CD4-positive, alpha-beta T cell (primary cell): ENCODE measurements around the gene SEMA6B. TPM values are rescaled to one million over a fixed set of nuclear protein-coding genes. Genes with fewer than 3 reads are reported as not detected.

Source experiments
- ATAC-seq: fragments of 200-7000 bp; cut with Tn5 transposase; one replicate; pipeline ENCODE4 v1.10.0; 2022; ENCODE audit warnings: mild to moderate bottlenecking; ENCODE audit not compliant: poor library complexity
- CTCF ChIA-PET: fragments of 350-600 bp; sonication (Branson Sonifier 250); formaldehyde crosslinking; loops from one replicate; lab custom pipeline; 2021; ENCODE audit warnings: antibody characterized with exemption, inconsistent platforms; lab: Charles Lee
- POLR2A ChIA-PET: fragments of 350-600 bp; sonication (Branson Sonifier 250); formaldehyde crosslinking; loops from one replicate; lab custom pipeline; 2021; ENCODE audit warnings: antibody characterized with exemption, inconsistent platforms; lab: Charles Lee
- DNase-seq, 14 experiments: peaks; one replicate each; pipeline ENCODE4 v3.0.0-alpha.2; 2013 to 2020; ENCODE audit warnings: mixed read lengths in 2 of 14
- H3K27ac ChIP-seq, 2 donors: one replicate each; pipeline versions ENCODE4 v1.5.1 to v1.7.0; 2013; ENCODE audit warnings: low read length in 2 of 2, low read depth in 1 of 2, mild to moderate bottlenecking in 1 of 2
- H3K27me3 ChIP-seq, 2 experiments: 1 replicate in 1 of 2; 2 replicates in 1 of 2; pipeline versions ENCODE4 v1.6.1 to v1.7.0; 2013; ENCODE audit warnings: low read length in 2 of 2, control low read depth in 1 of 2, mild to moderate bottlenecking in 1 of 2, moderate library complexity in 1 of 2; ENCODE audit not compliant: insufficient read depth in 2 of 2, control insufficient read depth in 1 of 2
- H3K36me3 ChIP-seq: one replicate; pipeline ENCODE4 v1.6.1; 2013; ENCODE audit warnings: low read length, control low read depth; ENCODE audit not compliant: insufficient read depth
- H3K4me1 ChIP-seq: one replicate; pipeline ENCODE4 v1.6.1; 2013; ENCODE audit warnings: low read length, control low read depth; ENCODE audit not compliant: insufficient read depth
- H3K4me3 ChIP-seq: one replicate; pipeline ENCODE4 v1.5.1; 2013; ENCODE audit warnings: mild to moderate bottlenecking, low read length, moderate library complexity
- H3K9me3 ChIP-seq, 2 experiments: 1 replicate in 1 of 2; 2 replicates in 1 of 2; pipeline versions ENCODE4 v1.6.1 to v1.7.0; 2013; ENCODE audit warnings: low read length in 2 of 2, mild to moderate bottlenecking in 2 of 2, control low read depth in 1 of 2, moderate library complexity in 1 of 2; ENCODE audit not compliant: control insufficient read depth in 1 of 2, insufficient read depth in 1 of 2
- H3K27ac Mint-ChIP-seq: one replicate; pipeline ENCODE4 v1.8.0; 2020; ENCODE audit warnings: mixed read lengths
- H3K27me3 Mint-ChIP-seq: one replicate; pipeline ENCODE4 v1.8.0; 2021; ENCODE audit warnings: mixed read lengths
- H3K36me3 Mint-ChIP-seq: one replicate; pipeline ENCODE4 v1.8.0; 2021; ENCODE audit warnings: low read depth, mixed read lengths
- H3K4me1 Mint-ChIP-seq: one replicate; pipeline ENCODE4 v1.8.0; 2021; ENCODE audit warnings: low read depth, mixed read lengths
- H3K4me3 Mint-ChIP-seq: one replicate; pipeline ENCODE4 v1.8.0; 2020; ENCODE audit warnings: mild to moderate bottlenecking, mixed read lengths
- H3K9me3 Mint-ChIP-seq: one replicate; pipeline ENCODE4 v1.8.0; 2020; ENCODE audit warnings: mixed read lengths
- CTCF ChIP-seq: fragments of 200-600 bp; IDR thresholded peaks from one replicate; pipeline ENCODE4 v1.8.0; 2022; ENCODE audit warnings: antibody characterized with exemption, mild to moderate bottlenecking
- intact Hi-C, 2 experiments: fragments of 100-400 bp; cut with DNase I in 1 of 2; cut with micrococcal nuclease in 1 of 2; formaldehyde crosslinking; loops; one replicate each; pipeline versions ENCODE4 v1.15.1 to v1.9.0; 2023 to 2025; cut with DNase I, micrococcal nuclease
- total RNA-seq, 174 experiments: library from RNA in 2 of 174; stranded (reverse) in 2 of 174; gene quantifications; one replicate each; pipeline ENCODE4 v1.2.3 and lab custom pipeline; 2021 to 2026

The SEMA6B gene
- total RNA-seq, 2 experiments from 2014 or later: 0.14 to 0.17 TPM

- H3K9me3 ChIP-seq: no peaks in the 10 kb centered on the region
- Mint-ChIP-seq H3K4me1 (no peaks in the 10 kb centered on the region), H3K27me3 (no peaks in the 10 kb centered on the region), H3K9me3 (no peaks in the 10 kb centered on the region), H3K36me3 (no peaks in the 10 kb centered on the region), H3K4me3 (no peak overlapping the region), H3K27ac (no peak overlapping the region)
- no peak overlapping the region for H3K27ac ChIP-seq
- ChIA-PET POLR2A (interaction anchor here (0.7 kb wide), 1 partner anchor 10 kb away, joined by 3 read pairs; the partner anchor contains the start of gene PLIN5), CTCF (interaction anchor here (0.6 to 1.3 kb wide), 6 partner anchors 9 to 424 kb away, joined by 3 to 7 read pairs (median 4); partner anchors contain the start of genes PLIN5 and YJU2)
- intact Hi-C loops: loop anchor here (2.0 to 5.0 kb wide), 2 partner anchors 259 to 278 kb away; partner anchors contain the start of gene YJU2 (in 1 of the 2)
- no peak for TF ChIP-seq CTCF
- ATAC-seq (no peak), DNase-seq (no peak)
- no peaks in the 10 kb centered on the region for H3K36me3 ChIP-seq
- H3K27me3 ChIP-seq: no peaks in the 10 kb centered on the region
- no peak overlapping the region for H3K4me3 ChIP-seq
- H3K4me1 ChIP-seq: no peaks in the 10 kb centered on the region
Observed at GRCh38 chr19:4525563-4526002, 33.9 kb downstream of the SEMA6B start.

- Mint-ChIP-seq H3K36me3 (no peaks in the 10 kb centered on the region), H3K4me1 (no peaks in the 10 kb centered on the region), H3K4me3 (no peak overlapping the region), H3K27ac (no peak overlapping the region), H3K27me3 (no peaks in the 10 kb centered on the region), H3K9me3 (no peaks in the 10 kb centered on the region)
- H3K27me3 ChIP-seq: no peaks in the 10 kb centered on the region
- DNase-seq (peak; percentile 49 to 77 (median 62)), ATAC-seq (peak; percentile 78)
- intact Hi-C loops: loop anchor here (2.0 to 5.0 kb wide), 2 partner anchors 258 to 278 kb away; partner anchors contain the start of gene YJU2 (in 1 of the 2)
- H3K36me3 ChIP-seq: no peaks in the 10 kb centered on the region
- H3K4me1 ChIP-seq: no peaks in the 10 kb centered on the region
- H3K4me3 ChIP-seq: no peak overlapping the region
- POLR2A ChIA-PET: interaction anchor here (0.7 kb wide), 1 partner anchor 10 kb away, joined by 3 read pairs; the partner anchor contains the start of gene PLIN5
- no peak overlapping the region for H3K27ac ChIP-seq
- TF ChIP-seq CTCF: peak; percentile 47
- CTCF ChIA-PET: interaction anchor here (0.6 to 1.3 kb wide), 6 partner anchors 8 to 425 kb away, joined by 3 to 7 read pairs (median 4); partner anchors contain the start of genes PLIN5 and YJU2
- no peaks in the 10 kb centered on the region for H3K9me3 ChIP-seq
Observed at GRCh38 chr19:4524808-4525562, 34.5 kb downstream of the SEMA6B start.

- no peaks in the 10 kb centered on the region for H3K36me3 Mint-ChIP-seq
- DNase-seq (peak in 7 of 14 experiments; percentile 5 to 59 (median 14)), ATAC-seq (no peak)
- Histone ChIP-seq H3K4me3 (no peak overlapping the region), H3K9me3 (peaks cover 0 to 7% of the 10 kb centered on the region in 2 experiments), H3K27ac (no peak overlapping the region), H3K4me1 (no peaks in the 10 kb centered on the region), H3K36me3 (no peaks in the 10 kb centered on the region), H3K27me3 (no peaks in the 10 kb centered on the region)
- TF ChIP-seq CTCF: peak; percentile 41
- no peaks in the 10 kb centered on the region for H3K4me1 Mint-ChIP-seq
- no peaks in the 10 kb centered on the region for H3K9me3 Mint-ChIP-seq
- ChIA-PET CTCF (interaction anchor here (0.8 to 1.0 kb wide), 2 partner anchors 12 to 52 kb away, joined by 3 read pairs; partner anchors contain the start of gene PLIN5), POLR2A (interaction anchor here (1.3 kb wide), 1 partner anchor 52 kb away, joined by 3 read pairs; no protein-coding TSS in a partner anchor)
- no peaks in the 10 kb centered on the region for H3K27me3 Mint-ChIP-seq
- intact Hi-C loops: loop anchor here (2.0 kb wide), 1 partner anchor 257 kb away; no protein-coding TSS in a partner anchor
- H3K4me3 Mint-ChIP-seq: no peak overlapping the region
- no peak overlapping the region for H3K27ac Mint-ChIP-seq
Observed at GRCh38 chr19:4523306-4524110, 36.0 kb downstream of the SEMA6B start.
